Naive B cell (primary cell): Measurements from ENCODE around the gene GRK5. TPM values are rescaled to one million over a fixed set of nuclear protein-coding genes. Genes with fewer than 3 reads are reported as not detected.

Experiments
- ATAC-seq, 2 donors: fragments of 150-1000 bp; cut with Tn5 transposase; 2 replicates each; pipeline ENCODE4 v1.10.0; 2021; ENCODE audit warnings: low read depth in 2 of 2, mild to moderate bottlenecking in 2 of 2, moderate library complexity in 2 of 2
- DNase-seq: peaks from one replicate; pipeline ENCODE4 v3.0.0; 2022
- H3K27ac Mint-ChIP-seq, 6 donors: one replicate each; pipeline ENCODE4 v1.8.0; 2020 to 2022; ENCODE audit warnings: mild to moderate bottlenecking in 6 of 6, mixed read lengths in 6 of 6, moderate library complexity in 5 of 6, inconsistent platforms in 2 of 6
- H3K27me3 Mint-ChIP-seq, 3 donors: one replicate each; pipeline ENCODE4 v1.8.0; 2021 to 2022; ENCODE audit warnings: mixed read lengths in 3 of 3, mild to moderate bottlenecking in 1 of 3
- H3K36me3 Mint-ChIP-seq, 2 donors: one replicate each; pipeline ENCODE4 v1.8.0; 2020 to 2022; ENCODE audit warnings: mixed read lengths in 2 of 2, inconsistent platforms in 1 of 2, mild to moderate bottlenecking in 1 of 2
- H3K4me1 Mint-ChIP-seq, 3 donors: one replicate each; pipeline ENCODE4 v1.8.0; 2020 to 2022; ENCODE audit warnings: mixed read lengths in 3 of 3, inconsistent platforms in 1 of 3, mild to moderate bottlenecking in 1 of 3, moderate library complexity in 1 of 3
- H3K4me3 Mint-ChIP-seq, 8 donors: one replicate each; pipeline ENCODE4 v1.8.0; 2020 to 2022; ENCODE audit warnings: mild to moderate bottlenecking in 8 of 8, mixed read lengths in 8 of 8, moderate library complexity in 8 of 8, inconsistent platforms in 2 of 8
- H3K9me3 Mint-ChIP-seq, 7 donors: one replicate each; pipeline ENCODE4 v1.8.0; 2020 to 2022; ENCODE audit warnings: mixed read lengths in 7 of 7, mild to moderate bottlenecking in 5 of 7, inconsistent platforms in 2 of 7, moderate library complexity in 1 of 7
- polyA plus RNA-seq, 6 donors: library from polyadenylated mRNA; unstranded; fragments of 300-500 nt; fragmentation: Illumina TruSeq; gene quantifications; one replicate each; pipeline ENCODE4 v1.2.3, GENCODE V29; 2021; ENCODE audit warnings: low read depth in 6 of 6

The GRK5 gene
- polyA plus RNA-seq, 6 donors from 2014 or later, result 7.2 to 24.6 (median 13.7) TPM

- Mint-ChIP-seq H3K4me3 (peak overlapping the region in 2 of 8 donors; percentile 77 to 79), H3K36me3 (peaks cover 17 to 50% of the 10 kb centered on the region in 2 donors), H3K4me1 (peaks cover 29 to 45% (median 36%) of the 10 kb centered on the region in 3 donors), H3K9me3 (peaks cover 0 to 2% (median 0%) of the 10 kb centered on the region in 7 donors), H3K27me3 (no peaks in the 10 kb centered on the region), H3K27ac (peak overlapping the region in 4 of 6 donors; percentile 31 to 80 (median 50))
- DNase-seq (no peak), ATAC-seq (no peak)
These were observed 176.8 kb downstream of the GRK5 start for GRCh38 chr10:119384127-119384526.

- Mint-ChIP-seq H3K4me3 (no peak overlapping the region), H3K9me3 (peaks cover 0 to 2% (median 0%) of the 10 kb centered on the region in 7 donors), H3K27ac (peak overlapping the region in 2 of 6 donors; percentile 27 to 56), H3K36me3 (peaks cover 23 to 42% of the 10 kb centered on the region in 2 donors), H3K4me1 (peaks cover 31 to 47% (median 42%) of the 10 kb centered on the region in 3 donors), H3K27me3 (no peaks in the 10 kb centered on the region)
- no peak for ATAC-seq
- no peak for DNase-seq
These were observed 179.3 kb downstream of the GRK5 start for GRCh38 chr10:119386666-119387065.

DNA sequence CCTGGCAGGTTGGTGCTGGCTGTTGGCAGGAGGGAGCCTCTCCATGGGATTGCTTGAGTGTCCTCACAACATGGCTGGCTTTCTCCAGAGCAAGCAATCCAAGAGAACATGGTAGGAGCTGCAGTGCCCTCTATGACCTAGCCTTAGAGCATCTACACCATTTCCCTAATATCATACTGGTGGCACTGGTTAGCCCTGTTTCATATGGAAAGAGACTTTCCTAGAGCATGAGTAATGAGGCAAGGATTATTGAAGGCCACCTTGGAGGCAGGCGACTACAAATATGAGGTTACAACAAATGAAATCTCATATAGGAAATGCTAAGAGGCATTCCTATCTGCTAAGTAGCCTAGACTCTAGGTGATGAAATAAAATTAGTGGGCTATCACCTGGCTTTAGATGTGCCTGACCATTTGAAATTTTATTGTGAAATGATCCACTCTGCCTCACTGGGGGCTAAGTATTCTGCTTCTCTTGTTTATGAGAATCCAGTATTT is 181.5 kb downstream of the GRK5 start:
- Mint-ChIP-seq H3K27me3 (no peaks in the 10 kb centered on the region), H3K4me1 (peaks cover 20 to 38% (median 32%) of the 10 kb centered on the region in 3 donors), H3K4me3 (no peak overlapping the region), H3K27ac (peak overlapping the region in 1 of 6 donors; percentile 41), H3K36me3 (peaks cover 19 to 29% of the 10 kb centered on the region in 2 donors), H3K9me3 (peaks cover 0 to 2% (median 0%) of the 10 kb centered on the region in 7 donors)
- DNase-seq, result no peak
- no peak for ATAC-seq

DNA sequence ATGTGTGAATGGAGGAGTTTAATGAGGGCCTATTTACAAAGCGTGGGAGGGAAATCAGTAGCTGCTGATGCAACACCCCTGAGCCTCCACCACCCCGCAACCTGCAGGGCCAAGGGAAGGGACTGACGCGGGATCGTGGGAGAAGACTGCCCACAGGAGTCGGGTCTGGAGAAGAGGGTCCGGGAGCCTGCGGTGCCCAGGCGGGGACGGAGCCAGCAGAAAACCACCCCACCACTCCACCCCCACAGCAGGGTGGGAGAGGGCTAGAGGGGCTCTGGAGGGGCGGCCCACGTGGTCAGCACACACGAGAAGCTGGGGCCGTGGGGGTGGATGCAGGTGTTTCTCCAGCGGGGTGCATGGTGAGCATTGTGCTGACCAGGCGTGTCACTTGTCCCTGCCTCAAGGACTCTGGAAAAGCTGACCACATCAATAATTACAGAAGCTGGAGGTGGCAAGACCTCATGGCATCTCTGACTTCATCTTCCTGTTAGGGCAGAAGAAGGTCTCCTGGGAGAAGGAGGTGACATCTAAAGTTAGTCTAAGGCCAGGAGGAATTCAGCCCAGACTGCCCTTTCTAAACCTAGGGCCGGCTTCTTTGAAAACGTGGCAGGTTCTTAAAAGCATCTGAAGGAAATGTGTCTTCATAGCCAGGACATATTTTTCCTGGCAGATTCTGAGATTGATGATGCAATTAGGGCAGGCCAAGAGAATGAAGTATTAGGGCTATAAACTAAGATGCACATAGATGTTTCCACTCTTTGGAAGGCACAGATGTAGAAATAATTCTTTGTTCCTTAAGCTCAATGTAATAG is 184.3 kb downstream of the GRK5 start:
- no peak for DNase-seq
- peaks cover 43 to 52% (median 45%) of the 10 kb centered on the region in 3 donors for H3K4me1 Mint-ChIP-seq
- ATAC-seq, result no peak
- H3K27me3 Mint-ChIP-seq, result no peaks in the 10 kb centered on the region
- no peaks in the 10 kb centered on the region for H3K9me3 Mint-ChIP-seq
- H3K4me3 Mint-ChIP-seq, result peak overlapping the region in 1 of 8 donors; percentile 73
- peak overlapping the region in 4 of 6 donors; percentile 12 to 97 (median 55) for H3K27ac Mint-ChIP-seq
- peaks cover 2 to 9% of the 10 kb centered on the region in 2 donors for H3K36me3 Mint-ChIP-seq

GRCh38 chr10:119393019-119393418 is 185.6 kb downstream of the GRK5 start:
- no peaks in the 10 kb centered on the region for H3K9me3 Mint-ChIP-seq
- H3K27ac Mint-ChIP-seq, result peak overlapping the region in 3 of 6 donors; percentile 69 to 99 (median 97)
- peaks cover 54 to 62% (median 56%) of the 10 kb centered on the region in 3 donors for H3K4me1 Mint-ChIP-seq
- peaks cover 7 to 8% of the 10 kb centered on the region in 2 donors for H3K36me3 Mint-ChIP-seq
- no peak overlapping the region for H3K4me3 Mint-ChIP-seq
- no peaks in the 10 kb centered on the region for H3K27me3 Mint-ChIP-seq
- DNase-seq, result no peak
- ATAC-seq, result no peak

DNA sequence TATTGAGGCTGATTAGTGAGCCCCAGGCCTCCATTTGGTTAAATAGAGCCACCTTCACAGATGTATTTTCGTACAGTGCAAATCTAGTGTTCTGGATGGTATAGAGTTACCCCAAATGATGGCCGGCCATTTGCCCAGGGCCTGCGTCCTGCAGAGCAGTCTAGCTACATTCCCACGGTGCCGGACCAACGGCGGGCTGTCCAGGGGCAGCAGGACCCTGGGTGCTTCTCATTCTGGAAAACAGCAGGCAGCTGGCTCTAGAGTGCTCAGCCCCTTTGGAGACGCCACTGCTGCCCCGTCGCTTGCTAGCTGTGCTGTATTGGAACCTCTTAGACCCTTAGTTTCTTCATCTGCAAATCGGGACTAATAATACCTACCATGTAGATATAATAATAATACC is 186.1 kb downstream of the GRK5 start:
- Mint-ChIP-seq H3K27me3 (no peaks in the 10 kb centered on the region), H3K4me1 (peaks cover 54 to 62% (median 56%) of the 10 kb centered on the region in 3 donors), H3K27ac (peak overlapping the region; percentile 13 to 99 (median 90)), H3K9me3 (no peaks in the 10 kb centered on the region), H3K4me3 (peak overlapping the region in 3 of 8 donors; percentile 22 to 68 (median 66)), H3K36me3 (peaks cover 7 to 9% of the 10 kb centered on the region in 2 donors)
- no peak for DNase-seq
- no peak for ATAC-seq

- DNase-seq, result no peak
- no peak for ATAC-seq
- Mint-ChIP-seq H3K27ac (peak overlapping the region; percentile 13 to 99 (median 96)), H3K27me3 (no peaks in the 10 kb centered on the region), H3K9me3 (no peaks in the 10 kb centered on the region), H3K36me3 (peaks cover 7 to 9% of the 10 kb centered on the region in 2 donors), H3K4me3 (peak overlapping the region in 3 of 8 donors; percentile 22 to 68 (median 66)), H3K4me1 (peaks cover 54 to 62% (median 56%) of the 10 kb centered on the region in 3 donors)
These were observed 186.5 kb downstream of the GRK5 start for GRCh38 chr10:119393845-119394244.

DNA sequence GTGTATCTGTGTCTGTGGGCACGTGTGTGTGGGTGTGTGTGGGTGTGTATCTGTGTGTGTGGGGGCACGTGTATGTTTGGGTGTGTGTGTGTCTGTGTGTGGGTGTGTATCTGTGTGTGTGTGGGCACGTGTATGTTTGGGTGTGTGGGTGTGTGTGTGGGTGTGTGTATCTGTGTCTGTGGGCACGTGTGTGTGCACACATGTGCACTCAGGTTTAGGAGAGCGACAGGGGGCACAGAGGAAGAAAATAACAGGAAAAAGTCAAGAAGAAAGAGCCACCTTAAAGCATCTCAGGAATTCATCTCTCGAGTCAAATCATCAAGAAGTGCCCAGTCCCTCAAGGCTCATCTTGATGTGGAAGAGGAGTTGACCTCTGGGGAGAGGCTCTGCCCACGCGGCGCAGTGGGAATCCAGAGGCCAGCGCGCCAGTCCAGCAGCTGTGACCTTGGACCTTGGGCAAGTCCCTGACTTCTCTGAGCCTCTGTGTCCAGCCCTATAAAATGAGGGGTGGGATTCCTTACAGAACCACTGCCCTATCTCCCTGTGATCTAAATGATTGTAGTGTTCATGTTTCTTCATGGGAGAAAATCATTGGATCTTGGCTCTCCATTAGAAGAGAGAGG is 187.4 kb downstream of the GRK5 start:
- H3K27ac Mint-ChIP-seq, result peak overlapping the region; percentile 97 to 99 (median 98)
- H3K9me3 Mint-ChIP-seq, result no peaks in the 10 kb centered on the region
- ATAC-seq (peak in 1 of 2 donors; percentile 9), DNase-seq (no peak)
- peaks cover 5 to 18% of the 10 kb centered on the region in 2 donors for H3K36me3 Mint-ChIP-seq
- H3K4me1 Mint-ChIP-seq, result peaks cover 53 to 70% (median 62%) of the 10 kb centered on the region in 3 donors
- H3K27me3 Mint-ChIP-seq, result no peaks in the 10 kb centered on the region
- H3K4me3 Mint-ChIP-seq, result peak overlapping the region; percentile 35 to 89 (median 72)

GRCh38 chr10:119395280-119396007 is 188.1 kb downstream of the GRK5 start:
- peak; percentile 61 for DNase-seq
- Mint-ChIP-seq H3K27ac (peak overlapping the region; percentile 95 to 98 (median 98)), H3K27me3 (no peaks in the 10 kb centered on the region), H3K4me1 (peaks cover 53 to 72% (median 65%) of the 10 kb centered on the region in 3 donors), H3K4me3 (peak overlapping the region; percentile 35 to 89 (median 72)), H3K9me3 (no peaks in the 10 kb centered on the region), H3K36me3 (peaks cover 0 to 25% of the 10 kb centered on the region in 2 donors)
- peak; percentile 81 to 89 for ATAC-seq

- H3K9me3 Mint-ChIP-seq, result no peaks in the 10 kb centered on the region
- no peaks in the 10 kb centered on the region for H3K27me3 Mint-ChIP-seq
- peaks cover 0 to 26% of the 10 kb centered on the region in 2 donors for H3K36me3 Mint-ChIP-seq
- DNase-seq, result peak; percentile 35
- peak overlapping the region; percentile 3 to 89 (median 70) for H3K4me3 Mint-ChIP-seq
- ATAC-seq, result peak; percentile 45 to 62
- peak overlapping the region; percentile 95 to 98 (median 98) for H3K27ac Mint-ChIP-seq
- H3K4me1 Mint-ChIP-seq, result peaks cover 53 to 69% (median 59%) of the 10 kb centered on the region in 3 donors
These were observed 188.8 kb downstream of the GRK5 start for GRCh38 chr10:119396008-119396708.

DNA sequence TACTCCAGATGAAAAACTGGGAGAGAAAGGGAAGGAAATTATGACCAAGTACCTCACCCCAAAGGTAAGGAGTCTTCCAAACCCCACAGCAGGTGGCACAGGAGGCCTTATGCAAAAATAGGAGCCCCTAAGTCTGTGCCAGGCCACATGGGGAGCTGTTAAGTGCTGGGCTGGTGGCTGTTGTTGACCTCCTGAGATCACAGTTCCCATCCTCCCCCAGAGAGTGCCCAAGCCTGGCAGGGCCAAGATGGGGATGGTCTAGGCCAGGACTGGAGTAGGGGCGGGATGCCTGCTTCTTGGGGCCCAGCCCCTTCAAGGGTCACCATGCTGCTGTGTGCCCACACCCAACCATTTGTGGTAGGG is 189.3 kb downstream of the GRK5 start:
- peak overlapping the region in 7 of 8 donors; percentile 3 to 89 (median 68) for H3K4me3 Mint-ChIP-seq

DNA sequence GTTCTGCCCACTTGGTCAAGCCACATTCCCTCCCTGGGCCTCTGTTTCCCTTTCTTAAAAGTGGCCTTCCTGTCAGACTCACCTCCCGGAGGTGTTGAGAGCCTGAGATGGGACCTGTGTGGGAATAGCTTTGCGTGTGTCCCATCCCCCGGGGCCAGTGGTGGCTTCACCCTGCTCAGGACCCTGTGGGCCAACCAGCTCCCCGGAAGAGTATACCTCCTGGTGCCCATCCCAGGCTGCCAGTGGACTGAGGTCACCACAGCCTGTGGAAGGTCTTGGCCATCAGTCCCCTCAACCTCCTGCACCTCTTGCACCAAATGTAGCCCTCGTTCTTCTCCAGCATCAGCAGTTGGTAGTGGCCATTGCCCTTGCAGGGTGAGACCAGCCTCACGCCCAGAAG is 190.0 kb downstream of the GRK5 start:
- peaks cover 59 to 64% (median 61%) of the 10 kb centered on the region in 3 donors for H3K4me1 Mint-ChIP-seq
- H3K9me3 Mint-ChIP-seq, result no peaks in the 10 kb centered on the region
- no peak for DNase-seq
- H3K27me3 Mint-ChIP-seq, result no peaks in the 10 kb centered on the region
- peak overlapping the region in 5 of 6 donors; percentile 86 to 98 (median 97) for H3K27ac Mint-ChIP-seq
- no peak for ATAC-seq
- H3K4me3 Mint-ChIP-seq, result peak overlapping the region in 5 of 8 donors; percentile 20 to 68 (median 39)
- peaks cover 0 to 26% of the 10 kb centered on the region in 2 donors for H3K36me3 Mint-ChIP-seq

More for the DNA sequence above, 189.3 kb downstream of the GRK5 start:
- DNase-seq, result no peak
- Mint-ChIP-seq H3K27me3 (no peaks in the 10 kb centered on the region), H3K27ac (peak overlapping the region; percentile 95 to 98 (median 98)), H3K4me1 (peaks cover 57 to 64% (median 60%) of the 10 kb centered on the region in 3 donors), H3K9me3 (no peaks in the 10 kb centered on the region), H3K36me3 (peaks cover 0 to 26% of the 10 kb centered on the region in 2 donors)
- peak in 1 of 2 donors; percentile 13 for ATAC-seq
